ENCODE measurements around the gene MDGA2.

GRCh38 chr14:47226877-47227520 is 448.4 kb downstream of the MDGA2 start:
- TF ChIP-seq ZNF274 (IDR thresholded peaks at IDR 0.05; ENCODE audit: borderline replicate concordance, extremely low read depth, low read length) (no peak), RNF2 (IDR thresholded peaks at IDR 0.05; ENCODE audit: borderline replicate concordance, low read depth, low read length, missing control alignments, poor library complexity, severe bottlenecking) (no peak), CREB1 (IDR thresholded peaks at IDR 0.05) (no peak), CTCF (IDR thresholded peaks at IDR 0.05; ENCODE audit: control extremely low read depth in 1 of 3, insufficient read depth in 1 of 3, low read depth in 1 of 3, low read length in 3 of 3) (no peak)

Measured in H1 (cell line).